Superior temporal gyrus (tissue), 1 donor: ENCODE results near the gene KBTBD8.

Experiments used
- DNase-seq: peaks from one replicate; pipeline ENCODE4 v3.0.0-alpha.2; 2016; ENCODE audit errors: extremely low spot score

Gene KBTBD8

GRCh38 chr3:66997560-66998112 lies 471 bp upstream of the KBTBD8 start:
- no peak for DNase-seq

DNA sequence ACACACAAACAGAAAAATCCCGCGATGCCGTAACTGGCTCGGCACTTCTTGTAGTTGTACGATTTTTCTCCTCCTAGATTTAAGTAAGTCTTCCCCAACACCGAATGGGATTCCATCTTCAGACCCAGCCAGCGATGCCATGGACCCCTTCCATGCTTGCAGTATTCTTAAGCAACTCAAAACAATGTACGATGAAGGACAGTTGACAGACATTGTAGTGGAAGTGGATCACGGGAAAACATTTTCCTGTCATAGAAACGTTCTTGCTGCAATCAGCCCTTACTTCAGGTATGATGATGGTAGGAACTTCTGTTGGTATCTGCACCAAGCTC lies 763 bp downstream of the KBTBD8 start:
- DNase-seq, result no peak

DNA sequence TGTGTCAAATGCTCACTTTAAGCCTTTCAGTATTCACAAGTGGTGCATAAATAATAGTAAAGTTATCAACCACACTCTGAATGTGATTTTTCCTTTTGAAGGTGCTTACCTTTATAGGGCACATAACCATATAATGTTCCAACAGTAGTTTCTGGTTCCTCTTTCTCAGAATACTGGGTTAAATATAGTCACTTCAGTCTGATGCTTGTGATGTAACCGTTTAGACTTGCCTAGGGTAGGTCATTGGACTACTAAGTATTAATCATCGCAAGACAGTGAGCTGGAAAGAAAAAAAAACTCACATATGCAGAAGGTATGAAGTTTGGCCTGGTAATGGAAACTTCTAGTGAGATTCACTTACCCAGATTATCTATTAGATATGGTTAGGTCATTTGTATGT lies 1.9 kb downstream of the KBTBD8 start:
- DNase-seq, result no peak

GRCh38 chr3:67001086-67001861 lies 3.2 kb downstream of the KBTBD8 start:
- DNase-seq, result no peak

GRCh38 chr3:67005974-67006373 lies 7.9 kb downstream of the KBTBD8 start:
- DNase-seq, result no peak

DNA sequence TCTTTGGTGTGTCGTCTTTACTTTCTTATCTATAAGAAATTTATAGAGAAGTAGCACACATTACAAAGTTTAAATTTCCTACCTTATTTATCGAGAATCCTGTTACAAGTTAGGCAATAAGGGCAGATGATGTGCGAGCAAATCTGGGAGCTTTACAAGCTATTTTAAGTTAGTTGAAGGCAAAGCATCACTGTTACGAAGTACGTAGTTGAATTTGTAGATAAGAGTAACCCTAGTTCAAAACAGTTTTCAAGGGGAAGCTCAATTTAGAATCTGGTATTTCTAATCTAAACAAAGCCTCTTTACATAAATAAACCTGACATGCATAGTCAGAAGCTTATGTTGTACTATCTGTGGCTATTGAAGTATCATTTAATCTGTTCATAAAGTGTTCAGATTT lies 8.4 kb downstream of the KBTBD8 start:
- no peak for DNase-seq

DNA sequence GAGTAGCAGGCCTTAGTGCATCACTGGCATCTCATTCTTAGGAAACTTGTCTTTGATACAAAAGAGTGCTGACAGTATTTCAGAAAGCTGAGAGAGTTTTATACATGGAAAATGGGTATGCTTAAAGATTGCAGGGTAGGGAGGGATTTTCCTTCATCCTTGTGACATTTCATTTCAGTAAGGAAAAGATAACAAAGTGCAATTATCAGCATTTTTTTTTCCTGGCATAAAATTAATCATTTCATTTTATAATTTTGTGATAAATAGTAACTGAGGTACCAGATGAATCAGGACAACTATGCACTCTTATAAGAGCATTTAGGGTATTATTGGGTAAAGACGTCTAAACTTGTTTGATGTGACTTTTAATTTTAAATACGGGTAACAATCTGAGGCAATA lies 10.3 kb downstream of the KBTBD8 start:
- no peak for DNase-seq

DNA sequence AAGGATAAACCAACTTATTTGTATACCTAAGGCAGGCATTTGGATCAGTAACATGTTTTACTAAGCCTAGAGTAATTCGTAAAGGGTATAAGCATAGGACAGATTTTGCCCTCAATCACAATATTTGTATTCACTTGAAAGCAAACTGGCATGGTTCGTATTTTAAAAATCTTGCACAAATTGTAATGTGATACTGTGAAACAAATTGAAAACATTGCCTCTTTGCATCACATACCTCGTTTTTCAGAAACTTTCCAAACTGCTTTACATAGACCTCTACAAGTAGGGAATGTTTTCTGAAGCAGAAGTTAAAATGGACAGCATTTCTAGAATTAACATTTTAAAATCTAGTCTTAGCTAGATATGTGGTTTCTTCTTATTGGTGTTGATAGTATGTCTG lies 11.6 kb downstream of the KBTBD8 start:
- DNase-seq, result no peak

DNA sequence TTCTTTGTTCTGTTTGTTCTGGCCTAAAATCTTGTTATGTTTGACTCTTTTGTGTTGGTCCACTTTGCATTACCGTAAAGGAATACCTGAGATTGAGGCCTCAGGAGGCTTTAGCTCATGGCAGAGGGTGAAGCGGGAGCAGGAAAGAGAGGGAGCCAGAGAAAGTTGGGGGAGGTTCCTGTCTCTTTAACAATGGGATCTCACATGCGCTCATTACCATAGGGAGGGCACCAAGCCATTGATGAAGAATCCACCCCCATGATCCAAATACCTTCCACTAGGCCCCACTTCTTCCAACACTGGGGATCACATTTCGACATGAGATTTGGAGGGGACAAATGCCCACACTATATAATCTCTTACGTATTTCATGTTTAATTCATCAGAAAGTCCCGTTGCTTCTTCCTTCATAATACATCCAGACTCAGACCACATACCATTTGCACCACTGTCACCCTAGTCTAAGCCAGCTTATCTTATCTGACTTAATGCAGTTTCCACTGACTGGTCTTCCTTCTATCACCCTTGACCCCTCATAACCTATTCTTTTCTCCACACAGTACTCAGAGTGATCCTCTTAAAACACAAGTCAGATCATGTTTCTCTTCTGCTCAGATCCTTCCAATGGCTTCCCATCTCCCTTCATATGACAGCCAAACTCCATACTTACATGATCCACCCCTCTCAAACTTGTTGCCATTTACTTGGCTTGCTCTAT lies 13.5 kb downstream of the KBTBD8 start:
- no peak for DNase-seq

DNA sequence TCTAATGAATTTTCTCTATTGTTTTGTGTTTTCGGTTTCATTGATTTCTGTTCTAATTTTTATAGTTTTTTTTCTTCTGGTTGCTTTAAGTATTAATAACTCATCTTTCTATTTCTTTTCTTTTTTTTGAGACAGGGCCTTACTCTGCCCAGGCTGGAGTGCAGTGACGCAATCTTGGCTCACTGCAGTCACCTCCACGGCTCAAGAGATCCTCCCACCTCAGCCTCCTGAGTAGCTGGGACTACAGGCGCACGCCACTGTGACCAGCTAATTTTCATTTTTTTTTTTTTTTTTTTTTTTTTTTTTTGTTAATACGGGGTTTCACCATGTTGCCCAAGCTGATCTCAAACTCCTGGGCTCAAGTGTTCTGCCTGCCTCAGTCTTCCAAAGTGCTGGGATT lies 14.5 kb downstream of the KBTBD8 start:
- DNase-seq, result no peak

- DNase-seq, result no peak
Observed at GRCh38 chr3:67015702-67016484, 17.8 kb downstream of the KBTBD8 start.

- no peak for DNase-seq
Observed at GRCh38 chr3:67016522-67017080, 18.5 kb downstream of the KBTBD8 start.

DNA sequence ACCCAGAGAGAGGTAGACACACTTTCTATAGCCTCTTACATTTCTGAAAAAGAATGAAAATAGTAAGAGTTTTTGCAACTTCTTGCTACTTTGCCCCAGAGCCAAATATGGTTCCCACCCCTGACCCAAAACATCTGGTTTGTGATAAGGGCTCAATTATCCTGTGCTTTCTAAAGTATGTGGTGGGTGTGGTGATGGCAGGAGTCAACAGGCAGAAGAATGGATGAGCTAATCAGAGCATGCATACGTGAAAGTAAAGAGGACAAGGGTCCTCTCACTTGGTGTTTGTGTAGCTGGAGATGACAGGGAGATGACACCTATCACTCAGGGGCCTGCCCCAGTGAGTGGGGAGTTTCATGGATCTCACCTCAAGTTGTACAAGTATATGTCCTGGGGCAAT lies 19.1 kb downstream of the KBTBD8 start:
- no peak for DNase-seq

GRCh38 chr3:67018105-67018788 lies 20.1 kb downstream of the KBTBD8 start:
- DNase-seq, result no peak

- no peak for DNase-seq
Observed at GRCh38 chr3:67018789-67019526, 20.9 kb downstream of the KBTBD8 start.

DNA sequence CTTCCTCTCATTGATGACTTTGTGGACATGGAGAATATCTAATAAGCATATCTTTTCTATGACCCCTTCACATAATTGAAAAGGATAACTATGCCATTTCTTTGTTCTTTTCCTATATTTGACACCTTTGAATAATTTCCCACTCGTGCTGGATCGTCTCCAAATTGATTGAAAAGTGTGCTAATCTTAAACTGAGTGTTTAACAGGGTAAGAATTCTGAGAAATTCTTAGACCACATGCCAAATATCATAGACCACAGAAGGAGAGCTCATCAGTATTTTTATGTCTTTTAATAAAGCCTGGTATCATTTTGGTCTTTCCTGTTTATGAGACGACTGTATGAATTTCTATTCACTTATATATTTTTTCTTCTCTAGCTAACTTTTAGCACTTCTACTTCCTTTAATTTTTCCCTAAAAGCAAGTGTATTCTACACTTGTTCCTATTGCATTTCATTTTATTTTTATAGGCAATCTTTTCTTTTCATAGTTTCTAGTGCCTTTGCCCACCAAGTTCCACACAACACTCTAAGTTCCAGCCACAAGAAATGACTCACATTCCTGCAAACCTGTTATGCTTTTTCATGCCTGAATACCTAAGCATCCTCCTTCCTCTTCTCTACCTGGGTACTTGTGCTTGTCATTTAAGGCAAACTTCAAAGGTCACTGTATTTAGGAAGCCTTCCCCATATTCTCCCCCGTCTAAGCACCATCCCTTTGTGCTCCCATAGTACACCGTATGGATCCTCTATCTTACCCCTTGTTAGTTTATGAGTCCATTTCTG lies 30.1 kb downstream of the KBTBD8 start:
- DNase-seq, result no peak

- no peak for DNase-seq
Observed at GRCh38 chr3:67030785-67031740, 33.0 kb downstream of the KBTBD8 start.

- DNase-seq, result no peak
Observed at GRCh38 chr3:67031986-67032385, 33.9 kb downstream of the KBTBD8 start.

DNA sequence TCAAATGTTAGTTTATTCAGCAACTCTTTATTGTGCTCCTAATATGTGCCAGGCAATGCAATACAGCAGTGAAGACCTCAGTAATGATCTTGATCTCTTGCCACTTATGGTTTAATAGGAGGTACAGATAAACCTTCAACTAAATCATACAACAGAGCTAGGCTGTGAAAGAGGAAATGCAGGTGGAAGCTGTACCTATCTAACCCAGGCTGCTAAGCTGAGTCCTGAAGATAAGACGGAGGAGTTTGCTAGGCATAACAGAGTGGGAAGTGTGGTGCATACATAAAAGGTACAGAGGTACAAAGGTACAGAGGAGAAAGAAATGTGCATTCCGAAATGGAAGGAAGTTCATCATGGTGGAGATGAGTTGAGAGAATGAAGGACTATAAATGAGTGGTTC lies 35.0 kb downstream of the KBTBD8 start:
- no peak for DNase-seq
